ENCODE results near the gene FXYD4. TPM values are rescaled to one million over a fixed set of nuclear protein-coding genes. Genes with fewer than 3 reads are reported as not detected.

FXYD4 gene
- polyA plus RNA-seq, 1 experiment = not detected

GRCh38 chr10:43355749-43356371, 15.6 kb upstream of the FXYD4 start:
- CTCF ChIA-PET = interaction anchor here (0.7 kb wide), 1 partner anchor 17 kb away, joined by 7 read pairs; no protein-coding TSS in a partner anchor
- DNase-seq (ENCODE audit: low read depth) = no peak
- POLR2A ChIA-PET = no interaction called here
- H3K36me3 ChIP-seq (ENCODE audit: control insufficient read depth, insufficient read depth, low read length) = no peaks in the 10 kb centered on the region
- H3K4me3 ChIP-seq (ENCODE audit: low read depth, low read length) = no peak overlapping the region
- no peaks in the 10 kb centered on the region; the same call in none of the 2 replicates for H3K27me3 ChIP-seq (ENCODE audit: control insufficient read depth, insufficient read depth, low read length)
- TF ChIP-seq CTCF (IDR thresholded peaks at IDR 0.05; ENCODE audit: insufficient read depth, low read depth, low read length) = no peak; the same call in 1 of the 2 replicates

- POLR2A ChIA-PET = no interaction called here
- Histone ChIP-seq H3K36me3 (ENCODE audit: control insufficient read depth, insufficient read depth, low read length) (no peaks in the 10 kb centered on the region), H3K4me3 (ENCODE audit: low read depth, low read length) (no peak overlapping the region), H3K27me3 (ENCODE audit: control insufficient read depth, insufficient read depth, low read length) (no peaks in the 10 kb centered on the region)
- CTCF ChIA-PET = interaction anchor here (1.1 to 1.4 kb wide), 2 partner anchors 67 to 155 kb away, joined by 3 to 6 read pairs; no protein-coding TSS in a partner anchor
- no peak for TF ChIP-seq CTCF (IDR thresholded peaks at IDR 0.05; ENCODE audit: insufficient read depth, low read depth, low read length)
- no peak for DNase-seq (ENCODE audit: low read depth)
These were observed 11.3 kb upstream of the FXYD4 start for GRCh38 chr10:43360086-43360485.

GRCh38 chr10:43361547-43362190, 9.8 kb upstream of the FXYD4 start:
- no peak for DNase-seq (ENCODE audit: low read depth)
- H3K4me3 ChIP-seq (ENCODE audit: low read depth, low read length) = peak overlapping the region; percentile 44
- CTCF ChIA-PET = interaction anchor here (0.5 kb wide), 1 partner anchor 30 kb away, joined by 5 read pairs; no protein-coding TSS in a partner anchor
- H3K27me3 ChIP-seq (ENCODE audit: control insufficient read depth, insufficient read depth, low read length) = no peaks in the 10 kb centered on the region
- POLR2A ChIA-PET = no interaction called here
- no peaks in the 10 kb centered on the region for H3K36me3 ChIP-seq (ENCODE audit: control insufficient read depth, insufficient read depth, low read length)
- TF ChIP-seq CTCF (IDR thresholded peaks at IDR 0.05; ENCODE audit: insufficient read depth, low read depth, low read length) = no peak

- POLR2A ChIA-PET = no interaction called here
- H3K4me3 ChIP-seq (ENCODE audit: low read depth, low read length) = peak overlapping the region; percentile 44
- peak; percentile 59 for TF ChIP-seq CTCF (IDR thresholded peaks at IDR 0.05; ENCODE audit: insufficient read depth, low read depth, low read length)
- DNase-seq (ENCODE audit: low read depth) = peak; percentile 25
- CTCF ChIA-PET = interaction anchor here (1.1 kb wide), 1 partner anchor 13 kb away, joined by 3 read pairs; no protein-coding TSS in a partner anchor
- H3K36me3 ChIP-seq (ENCODE audit: control insufficient read depth, insufficient read depth, low read length) = no peaks in the 10 kb centered on the region
- H3K27me3 ChIP-seq (ENCODE audit: control insufficient read depth, insufficient read depth, low read length) = no peaks in the 10 kb centered on the region
These were observed 9.1 kb upstream of the FXYD4 start for GRCh38 chr10:43362191-43362839.

GRCh38 chr10:43365001-43365400, 6.4 kb upstream of the FXYD4 start:
- no peak for TF ChIP-seq CTCF (IDR thresholded peaks at IDR 0.05; ENCODE audit: insufficient read depth, low read depth, low read length)
- Histone ChIP-seq H3K4me3 (ENCODE audit: low read depth, low read length) (no peak overlapping the region), H3K36me3 (ENCODE audit: control insufficient read depth, insufficient read depth, low read length) (no peaks in the 10 kb centered on the region), H3K27me3 (ENCODE audit: control insufficient read depth, insufficient read depth, low read length) (no peaks in the 10 kb centered on the region)
- POLR2A ChIA-PET = no interaction called here
- CTCF ChIA-PET = interaction anchor here (0.6 kb wide), 1 partner anchor 289 kb away, joined by 3 read pairs; no protein-coding TSS in a partner anchor
- no peak for DNase-seq (ENCODE audit: low read depth)
